Measurements from ENCODE around the gene MYL12A.
A peak's percentile ranks its signal among the peaks of the same experiment; 100 is the strongest.

Gene MYL12A

GRCh38 chr18:3279201-3280185, 31.9 kb downstream of the MYL12A start:
- DNase-seq (ENCODE audit: insufficient read length, low spot score) (no peak), FAIRE-seq (peak; percentile 56)
- peak; percentile 92 for TF ChIP-seq SPI1 (IDR thresholded peaks at IDR 0.05; ENCODE audit: low read depth, low read length)
- TF ChIP-seq TAF1 (IDR thresholded peaks at IDR 0.05; ENCODE audit: low read depth, low read length) = no peak
- TF ChIP-seq POLR2A (IDR thresholded peaks at IDR 0.05; ENCODE audit: low read depth, low read length) = peak; percentile 47; the same call in 1 of the 2 replicates
- no peak for TF ChIP-seq PAX5 (IDR thresholded peaks at IDR 0.05; ENCODE audit: insufficient read depth, low read length, severe bottlenecking)
- peak; percentile 22; the same call in 1 of the 2 replicates for TF ChIP-seq POLR2AphosphoS5 (IDR thresholded peaks at IDR 0.05; ENCODE audit: low read depth, low read length)
- TF ChIP-seq POU2F2 (IDR thresholded peaks at IDR 0.05; ENCODE audit: low read depth, low read length) = peak; percentile 23; the same call in 1 of the 2 replicates

DNA sequence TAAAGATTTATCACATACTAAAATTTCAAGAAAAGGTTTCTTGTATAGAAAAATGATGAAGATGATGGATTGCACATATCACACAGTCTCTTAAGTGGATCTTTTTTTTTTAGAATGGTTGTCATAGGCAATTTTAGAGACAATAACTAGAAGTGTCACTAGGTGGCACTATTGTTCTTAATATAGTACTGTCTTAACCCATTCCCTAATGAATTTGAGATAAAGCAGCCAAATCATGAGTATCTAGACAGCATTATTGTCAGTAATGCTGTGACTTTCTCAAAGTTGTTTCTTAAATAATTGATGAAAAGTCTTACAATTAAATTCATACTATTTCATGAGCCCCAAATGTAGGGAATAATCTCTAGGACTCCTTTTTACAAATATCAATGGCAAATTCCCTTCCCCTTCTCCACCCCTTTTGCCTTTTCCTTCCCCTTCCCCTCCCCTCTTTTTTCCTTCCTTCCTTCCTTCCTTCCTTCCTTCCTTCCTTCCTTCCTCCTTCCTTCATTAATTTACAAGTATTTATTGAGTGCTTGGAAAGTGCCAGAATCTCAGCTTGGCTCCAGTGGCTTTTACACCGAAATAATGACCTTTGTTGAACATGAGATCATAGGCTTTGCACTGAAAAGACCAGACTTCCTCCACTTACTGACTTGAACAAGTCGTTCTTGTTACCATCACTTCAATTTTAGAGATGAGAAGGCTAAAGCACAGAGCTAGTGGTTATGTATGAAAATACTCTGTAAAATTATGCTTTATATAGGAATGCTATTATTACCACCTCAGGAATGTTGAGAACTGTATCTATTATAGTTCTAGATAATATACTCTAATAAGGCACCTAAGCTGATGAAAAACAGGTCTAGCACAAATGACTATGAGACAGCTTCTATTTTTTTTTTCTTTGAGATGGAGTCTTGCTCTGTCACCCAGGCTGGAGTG, 34.1 kb downstream of the MYL12A start:
- peak; percentile 28 for FAIRE-seq
- TF ChIP-seq POLR2A (IDR thresholded peaks at IDR 0.05; ENCODE audit: low read depth, low read length) = no peak
- no peak for TF ChIP-seq POU2F2 (IDR thresholded peaks at IDR 0.05; ENCODE audit: low read depth, low read length)
- no peak for TF ChIP-seq POLR2AphosphoS5 (IDR thresholded peaks at IDR 0.05; ENCODE audit: low read depth, low read length)
- TF ChIP-seq TAF1 (IDR thresholded peaks at IDR 0.05; ENCODE audit: low read depth, low read length) = no peak
- TF ChIP-seq PAX5 (IDR thresholded peaks at IDR 0.05; ENCODE audit: insufficient read depth, low read length, severe bottlenecking) = no peak
- no peak for TF ChIP-seq SPI1 (IDR thresholded peaks at IDR 0.05; ENCODE audit: low read depth, low read length)
- DNase-seq (ENCODE audit: insufficient read length, low spot score) = no peak

- no peak for FAIRE-seq
- TF ChIP-seq POU2F2 (IDR thresholded peaks at IDR 0.05; ENCODE audit: low read depth, low read length) (no peak), TAF1 (IDR thresholded peaks at IDR 0.05; ENCODE audit: low read depth, low read length) (no peak)
- no peak for DNase-seq (ENCODE audit: insufficient read length, low spot score)
These were observed 35.8 kb downstream of the MYL12A start for GRCh38 chr18:3283253-3283863.

GRCh38 chr18:3283908-3284307, 36.3 kb downstream of the MYL12A start:
- TF ChIP-seq SPI1 (IDR thresholded peaks at IDR 0.05; ENCODE audit: low read depth, low read length) = no peak
- TF ChIP-seq POLR2A (IDR thresholded peaks at IDR 0.05; ENCODE audit: low read depth, low read length) = no peak
- no peak for TF ChIP-seq PAX5 (IDR thresholded peaks at IDR 0.05; ENCODE audit: insufficient read depth, low read length, severe bottlenecking)
- TF ChIP-seq TAF1 (IDR thresholded peaks at IDR 0.05; ENCODE audit: low read depth, low read length) = no peak
- no peak for TF ChIP-seq POU2F2 (IDR thresholded peaks at IDR 0.05; ENCODE audit: low read depth, low read length)
- no peak for TF ChIP-seq POLR2AphosphoS5 (IDR thresholded peaks at IDR 0.05; ENCODE audit: low read depth, low read length)
- DNase-seq (ENCODE audit: insufficient read length, low spot score) (no peak), FAIRE-seq (no peak)

GRCh38 chr18:3284501-3284900, 36.9 kb downstream of the MYL12A start:
- no peak for FAIRE-seq
- DNase-seq (ENCODE audit: insufficient read length, low spot score) = no peak
- TF ChIP-seq TAF1 (IDR thresholded peaks at IDR 0.05; ENCODE audit: low read depth, low read length) = no peak
- TF ChIP-seq POLR2AphosphoS5 (IDR thresholded peaks at IDR 0.05; ENCODE audit: low read depth, low read length) = no peak
- TF ChIP-seq POU2F2 (IDR thresholded peaks at IDR 0.05; ENCODE audit: low read depth, low read length) = no peak

- no peak for FAIRE-seq
- no peak for TF ChIP-seq PAX5 (IDR thresholded peaks at IDR 0.05; ENCODE audit: insufficient read depth, low read length, severe bottlenecking)
- no peak for TF ChIP-seq TAF1 (IDR thresholded peaks at IDR 0.05; ENCODE audit: low read depth, low read length)
- TF ChIP-seq SPI1 (IDR thresholded peaks at IDR 0.05; ENCODE audit: low read depth, low read length) = peak; percentile 88
- no peak for DNase-seq (ENCODE audit: insufficient read length, low spot score)
These were observed 38.6 kb downstream of the MYL12A start for GRCh38 chr18:3286159-3286558.

GRCh38 chr18:3293196-3293951, 45.8 kb downstream of the MYL12A start:
- no peak for TF ChIP-seq POU2F2 (IDR thresholded peaks at IDR 0.05; ENCODE audit: low read depth, low read length)
- DNase-seq (ENCODE audit: insufficient read length, low spot score) (no peak), FAIRE-seq (no peak)

DNA sequence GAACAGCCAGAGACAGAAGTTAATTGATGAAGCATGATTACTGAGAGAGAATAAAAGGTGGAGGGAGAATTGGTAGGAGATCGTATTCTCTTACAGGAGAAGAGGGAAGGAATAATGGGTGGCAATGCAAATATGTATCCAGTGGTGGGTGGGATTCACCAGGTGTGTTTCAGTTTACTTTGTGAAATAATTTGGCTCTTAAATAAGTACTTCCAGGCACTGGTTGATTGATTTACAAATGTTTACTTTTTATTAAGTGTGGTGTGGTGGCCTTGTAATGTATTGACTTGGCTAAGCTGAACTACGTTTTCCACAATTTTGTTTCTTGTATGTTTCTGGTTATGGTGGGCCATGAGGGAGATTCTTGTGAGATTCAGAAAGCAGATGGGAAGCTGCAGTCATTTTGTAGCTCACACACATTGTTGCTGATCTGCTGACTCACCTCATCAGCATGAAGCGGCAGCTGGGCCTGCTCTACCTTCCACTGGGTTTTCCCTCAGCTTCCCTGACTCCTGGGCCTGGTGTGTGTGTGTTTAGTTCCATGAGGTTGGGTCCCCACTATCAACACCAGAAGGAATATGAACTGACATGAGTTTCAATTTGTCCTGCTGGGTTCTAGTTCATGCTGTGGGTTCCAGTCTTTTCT, 47.0 kb downstream of the MYL12A start:
- DNase-seq (ENCODE audit: insufficient read length, low spot score) = no peak
- TF ChIP-seq PAX5 (IDR thresholded peaks at IDR 0.05; ENCODE audit: insufficient read depth, low read length, severe bottlenecking) (no peak), POLR2AphosphoS5 (IDR thresholded peaks at IDR 0.05; ENCODE audit: low read depth, low read length) (no peak), TAF1 (IDR thresholded peaks at IDR 0.05; ENCODE audit: low read depth, low read length) (no peak), POLR2A (IDR thresholded peaks at IDR 0.05; ENCODE audit: low read depth, low read length) (no peak), SPI1 (IDR thresholded peaks at IDR 0.05; ENCODE audit: low read depth, low read length) (no peak), POU2F2 (IDR thresholded peaks at IDR 0.05; ENCODE audit: low read depth, low read length) (no peak)
- no peak for FAIRE-seq
